ENCODE results near the gene NSG2. TPM values are rescaled to one million over a fixed set of nuclear protein-coding genes. Genes with fewer than 3 reads are reported as not detected.

The NSG2 gene
- total and polyA plus RNA-seq, 2 donors (not counting 1 experiment from before 2014, with no cell fraction given) = not detected

DNA sequence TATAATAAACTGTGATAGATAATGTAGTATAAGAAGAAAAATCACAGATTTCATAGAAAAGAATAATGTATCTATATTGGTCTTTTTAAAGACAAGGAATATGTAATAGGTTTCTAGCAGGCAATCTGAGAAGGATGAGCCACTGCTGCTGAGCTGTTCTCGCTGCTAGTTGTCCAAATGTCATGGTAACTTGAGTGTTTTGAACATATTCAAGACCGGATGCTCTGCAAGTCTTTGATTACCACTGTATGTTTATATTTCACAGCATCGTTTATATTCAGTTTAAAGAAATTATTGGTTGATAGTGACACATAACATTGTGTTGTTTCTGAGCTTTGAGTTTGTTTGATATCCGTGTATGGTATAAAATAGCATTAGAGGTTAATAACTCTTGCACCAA lies 47.0 kb upstream of the NSG2 start:
- Histone ChIP-seq H3K9ac (ENCODE audit: low read length) (no peak overlapping the region), H3K4me1 (ENCODE audit: control insufficient read depth in 2 of 2, insufficient read depth in 2 of 2, low read length in 2 of 2) (no peaks in the 10 kb centered on the region), H3K9me3 (ENCODE audit: control extremely low read depth in 1 of 3, control insufficient read depth in 2 of 3, insufficient read depth in 1 of 3, low read length in 2 of 3) (no peaks in the 10 kb centered on the region), H3K4me3 (ENCODE audit: control extremely low read depth in 1 of 5, extremely low read depth in 1 of 5, insufficient read depth in 1 of 5, low read depth in 2 of 5, low read length in 4 of 5) (no peak overlapping the region), H3K79me2 (ENCODE audit: control insufficient read depth, insufficient read depth, low read length) (no peaks in the 10 kb centered on the region), H3K36me3 (replicated peaks in 1 of 2; ENCODE audit: control extremely low read depth in 1 of 2, control insufficient read depth in 1 of 2, extremely low read depth in 1 of 2, insufficient read depth in 2 of 2, low read length in 1 of 2) (no peaks in the 10 kb centered on the region), H4K20me1 (ENCODE audit: control insufficient read depth, insufficient read depth, low read length, poor library complexity, severe bottlenecking) (no peaks in the 10 kb centered on the region), H3K27me3 (replicated peaks in 1 of 4; ENCODE audit: control extremely low read depth in 1 of 4, control insufficient read depth in 3 of 4, insufficient read depth in 4 of 4, low read length in 3 of 4) (peaks cover 0 to 3% (median 1%) of the 10 kb centered on the region in 4 experiments), H3K27ac (ENCODE audit: low read length in 2 of 2) (no peak overlapping the region), H2AFZ (ENCODE audit: insufficient read depth, low read depth, low read length, poor library complexity, severe bottlenecking) (no peak overlapping the region), H3K4me2 (replicated peaks; ENCODE audit: low read depth, low read length, poor library complexity, severe bottlenecking) (no peak overlapping the region)
- no peak for DNase-seq
- no peak overlapping the region for H3K27ac Mint-ChIP-seq
- H3K4me1 Mint-ChIP-seq = no peaks in the 10 kb centered on the region
- H3K4me3 Mint-ChIP-seq = no peak overlapping the region
- H3K27me3 Mint-ChIP-seq = peaks cover 37% of the 10 kb centered on the region
- intact Hi-C loops (cut with micrococcal nuclease) = no loop called here
- H3K9me3 Mint-ChIP-seq (ENCODE audit: insufficient read depth) = no peaks in the 10 kb centered on the region
- CTCF ChIA-PET = no interaction called here
- TF ChIP-seq, protein P1, sequence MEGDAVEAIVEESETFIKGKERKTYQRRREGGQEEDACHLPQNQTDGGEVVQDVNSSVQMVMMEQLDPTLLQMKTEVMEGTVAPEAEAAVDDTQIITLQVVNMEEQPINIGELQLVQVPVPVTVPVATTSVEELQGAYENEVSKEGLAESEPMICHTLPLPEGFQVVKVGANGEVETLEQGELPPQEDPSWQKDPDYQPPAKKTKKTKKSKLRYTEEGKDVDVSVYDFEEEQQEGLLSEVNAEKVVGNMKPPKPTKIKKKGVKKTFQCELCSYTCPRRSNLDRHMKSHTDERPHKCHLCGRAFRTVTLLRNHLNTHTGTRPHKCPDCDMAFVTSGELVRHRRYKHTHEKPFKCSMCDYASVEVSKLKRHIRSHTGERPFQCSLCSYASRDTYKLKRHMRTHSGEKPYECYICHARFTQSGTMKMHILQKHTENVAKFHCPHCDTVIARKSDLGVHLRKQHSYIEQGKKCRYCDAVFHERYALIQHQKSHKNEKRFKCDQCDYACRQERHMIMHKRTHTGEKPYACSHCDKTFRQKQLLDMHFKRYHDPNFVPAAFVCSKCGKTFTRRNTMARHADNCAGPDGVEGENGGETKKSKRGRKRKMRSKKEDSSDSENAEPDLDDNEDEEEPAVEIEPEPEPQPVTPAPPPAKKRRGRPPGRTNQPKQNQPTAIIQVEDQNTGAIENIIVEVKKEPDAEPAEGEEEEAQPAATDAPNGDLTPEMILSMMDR (IDR thresholded peaks at IDR 0.05) = no peak
- TF ChIP-seq EZH2 (IDR thresholded peaks at IDR 0.05; ENCODE audit: borderline replicate concordance, insufficient read depth, low read depth, low read length, poor library complexity, severe bottlenecking) = no peak
- ATAC-seq (ENCODE audit: low read depth) = no peak
- WGBS (ENCODE audit: insufficient coverage) = no CpG with 5 or more reads among the region's 4 CpGs
- POLR2A ChIA-PET = no interaction called here

DNA sequence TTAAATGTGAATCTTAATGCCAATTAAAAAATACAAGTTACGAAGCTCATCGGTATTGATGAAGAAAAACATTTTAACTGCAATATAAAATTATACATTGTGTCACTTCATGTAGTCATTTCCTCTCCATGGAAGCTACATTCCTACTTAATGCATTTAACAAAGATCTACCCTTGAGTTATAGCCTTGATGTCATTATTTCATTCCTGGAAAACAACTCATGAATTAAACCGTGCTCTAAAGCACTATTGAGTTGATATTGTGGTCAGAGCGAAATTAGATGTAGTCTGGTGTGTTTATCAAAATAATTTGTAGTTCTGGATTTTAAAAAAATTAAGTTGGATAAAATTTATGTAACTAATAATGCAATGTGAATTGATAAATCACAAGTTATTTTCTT lies 45.4 kb upstream of the NSG2 start:
- Mint-ChIP-seq H3K4me3 (no peak overlapping the region), H3K27ac (no peak overlapping the region), H3K27me3 (peaks cover 39% of the 10 kb centered on the region), H3K9me3 (ENCODE audit: insufficient read depth) (no peaks in the 10 kb centered on the region), H3K4me1 (no peaks in the 10 kb centered on the region)
- Histone ChIP-seq H3K4me3 (ENCODE audit: control extremely low read depth in 1 of 5, extremely low read depth in 1 of 5, insufficient read depth in 1 of 5, low read depth in 2 of 5, low read length in 4 of 5) (no peak overlapping the region), H3K79me2 (ENCODE audit: control insufficient read depth, insufficient read depth, low read length) (no peaks in the 10 kb centered on the region), H3K27me3 (replicated peaks in 1 of 4; ENCODE audit: control extremely low read depth in 1 of 4, control insufficient read depth in 3 of 4, insufficient read depth in 4 of 4, low read length in 3 of 4) (peaks cover 0 to 3% (median 1%) of the 10 kb centered on the region in 4 experiments), H3K4me1 (ENCODE audit: control insufficient read depth in 2 of 2, insufficient read depth in 2 of 2, low read length in 2 of 2) (no peaks in the 10 kb centered on the region), H3K9ac (ENCODE audit: low read length) (no peak overlapping the region), H3K4me2 (replicated peaks; ENCODE audit: low read depth, low read length, poor library complexity, severe bottlenecking) (no peak overlapping the region), H3K9me3 (ENCODE audit: control extremely low read depth in 1 of 3, control insufficient read depth in 2 of 3, insufficient read depth in 1 of 3, low read length in 2 of 3) (no peaks in the 10 kb centered on the region), H4K20me1 (ENCODE audit: control insufficient read depth, insufficient read depth, low read length, poor library complexity, severe bottlenecking) (no peaks in the 10 kb centered on the region), H3K36me3 (replicated peaks in 1 of 2; ENCODE audit: control extremely low read depth in 1 of 2, control insufficient read depth in 1 of 2, extremely low read depth in 1 of 2, insufficient read depth in 2 of 2, low read length in 1 of 2) (no peaks in the 10 kb centered on the region), H3K27ac (ENCODE audit: low read length in 2 of 2) (no peak overlapping the region), H2AFZ (ENCODE audit: insufficient read depth, low read depth, low read length, poor library complexity, severe bottlenecking) (no peak overlapping the region)
- TF ChIP-seq, protein P1 (IDR thresholded peaks at IDR 0.05) = no peak
- no peak for TF ChIP-seq EZH2 (IDR thresholded peaks at IDR 0.05; ENCODE audit: borderline replicate concordance, insufficient read depth, low read depth, low read length, poor library complexity, severe bottlenecking)
- DNase-seq = no peak
- intact Hi-C loops (cut with micrococcal nuclease) = no loop called here
- no CpG with 5 or more reads among the region's 4 CpGs for WGBS (ENCODE audit: insufficient coverage)
- CTCF ChIA-PET = no interaction called here
- POLR2A ChIA-PET = no interaction called here
- no peak for ATAC-seq (ENCODE audit: low read depth)

Data from B cell (primary cell).